AG08395 (cell line): ENCODE data around the gene TCF12.

Source experiments
- DNase-seq: peaks from one replicate; pipeline ENCODE4 v3.0.0; 2012; ENCODE audit warnings: mixed read lengths, low spot score

TCF12 gene

GRCh38 chr15:57217778-57218598 is 299.5 kb downstream of the TCF12 start:
- no peak for DNase-seq

- peak; percentile 31 for DNase-seq
These were observed 300.6 kb downstream of the TCF12 start for GRCh38 chr15:57218826-57219576.

GRCh38 chr15:57220205-57220604 is 301.8 kb downstream of the TCF12 start:
- peak; percentile 42 for DNase-seq

- no peak for DNase-seq
These were observed 302.7 kb downstream of the TCF12 start for GRCh38 chr15:57221134-57221533.

- DNase-seq, result no peak
These were observed 304.9 kb downstream of the TCF12 start for GRCh38 chr15:57223345-57223744.

GRCh38 chr15:57223887-57224286 is 305.4 kb downstream of the TCF12 start:
- no peak for DNase-seq

GRCh38 chr15:57224664-57225063 is 306.2 kb downstream of the TCF12 start:
- DNase-seq, result peak; percentile 18

- no peak for DNase-seq
These were observed 308.7 kb downstream of the TCF12 start for GRCh38 chr15:57227166-57227565.

GRCh38 chr15:57227899-57228298 is 309.5 kb downstream of the TCF12 start:
- DNase-seq, result peak; percentile 14

GRCh38 chr15:57228395-57228794 is 310.0 kb downstream of the TCF12 start:
- DNase-seq, result no peak

GRCh38 chr15:57229051-57229450 is 310.6 kb downstream of the TCF12 start:
- no peak for DNase-seq

GRCh38 chr15:57231559-57231958 is 313.1 kb downstream of the TCF12 start:
- DNase-seq, result no peak

- DNase-seq, result no peak
These were observed 315.7 kb downstream of the TCF12 start for GRCh38 chr15:57234156-57234555.

GRCh38 chr15:57235186-57235585 is 316.7 kb downstream of the TCF12 start:
- no peak for DNase-seq

- DNase-seq, result peak; percentile 75
These were observed 317.4 kb downstream of the TCF12 start for GRCh38 chr15:57235873-57236272.

- DNase-seq, result no peak
These were observed 318.3 kb downstream of the TCF12 start for GRCh38 chr15:57236561-57237300.

GRCh38 chr15:57237301-57237642 is 318.8 kb downstream of the TCF12 start:
- DNase-seq, result no peak

GRCh38 chr15:57237676-57238075 is 319.2 kb downstream of the TCF12 start:
- no peak for DNase-seq

GRCh38 chr15:57245130-57245529 is 326.7 kb downstream of the TCF12 start:
- no peak for DNase-seq

- DNase-seq, result no peak
These were observed 327.3 kb downstream of the TCF12 start for GRCh38 chr15:57245714-57246113.

GRCh38 chr15:57248074-57248473 is 329.6 kb downstream of the TCF12 start:
- DNase-seq, result no peak

- DNase-seq, result no peak
These were observed 332.9 kb downstream of the TCF12 start for GRCh38 chr15:57251308-57251707.

- peak; percentile 35 for DNase-seq
These were observed 333.5 kb downstream of the TCF12 start for GRCh38 chr15:57251941-57252340.
